OCI-M2 (cell line): Measurements from ENCODE around the gene ASIC4.

Experiments
- DNase-seq: peaks from one replicate; lab custom pipeline; 2025; ENCODE audit not compliant: unreplicated experiment; lab: John Stamatoyannopoulos, UW

The ASIC4 gene

DNA sequence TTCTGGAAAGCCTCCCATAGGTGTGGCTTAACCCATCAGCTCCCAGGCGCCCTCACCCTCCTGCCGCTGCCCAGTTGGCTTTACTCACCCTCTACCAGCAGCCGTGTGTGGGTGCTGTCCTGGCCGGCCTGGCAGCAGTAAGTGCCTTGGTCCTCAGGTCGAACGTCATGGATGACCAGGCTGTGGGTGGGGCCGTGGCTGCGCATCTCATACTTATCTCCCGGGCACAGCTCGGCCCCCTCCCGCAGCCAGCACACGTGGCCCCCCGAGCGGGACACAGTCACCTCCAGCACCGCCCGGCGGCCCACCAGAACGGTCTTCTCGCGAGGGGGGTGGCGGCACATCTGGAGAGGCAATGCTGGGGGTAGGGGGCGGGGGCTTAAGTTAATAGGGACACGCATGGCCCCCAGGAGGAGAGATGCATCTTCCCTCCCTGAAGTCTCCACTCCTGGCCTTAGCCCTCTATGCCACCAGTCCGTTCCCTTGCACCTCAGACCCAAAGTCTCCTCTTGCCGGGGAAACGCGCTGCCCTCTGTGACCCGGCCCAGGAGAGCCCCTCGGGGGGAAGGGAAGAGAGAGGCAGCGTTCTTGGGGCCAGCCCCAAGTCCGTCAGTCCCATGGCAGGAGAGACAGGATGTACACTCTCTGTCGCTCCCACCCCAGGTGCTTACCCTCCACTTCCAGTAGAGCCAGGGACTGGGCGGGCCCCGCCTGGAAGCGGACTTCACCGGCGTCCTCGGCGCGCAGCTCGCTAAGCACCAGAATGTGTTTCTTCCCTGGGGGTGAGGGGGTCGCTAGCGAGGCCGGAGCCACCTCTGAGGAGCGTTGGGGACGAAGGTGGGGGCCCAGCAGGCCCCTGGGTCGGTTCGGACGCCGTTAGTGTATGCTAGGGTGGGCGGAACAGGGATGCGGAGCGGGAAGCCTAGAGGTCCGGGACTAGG is 37.4 kb downstream of the ASIC4 start:
- DNase-seq = no peak

DNA sequence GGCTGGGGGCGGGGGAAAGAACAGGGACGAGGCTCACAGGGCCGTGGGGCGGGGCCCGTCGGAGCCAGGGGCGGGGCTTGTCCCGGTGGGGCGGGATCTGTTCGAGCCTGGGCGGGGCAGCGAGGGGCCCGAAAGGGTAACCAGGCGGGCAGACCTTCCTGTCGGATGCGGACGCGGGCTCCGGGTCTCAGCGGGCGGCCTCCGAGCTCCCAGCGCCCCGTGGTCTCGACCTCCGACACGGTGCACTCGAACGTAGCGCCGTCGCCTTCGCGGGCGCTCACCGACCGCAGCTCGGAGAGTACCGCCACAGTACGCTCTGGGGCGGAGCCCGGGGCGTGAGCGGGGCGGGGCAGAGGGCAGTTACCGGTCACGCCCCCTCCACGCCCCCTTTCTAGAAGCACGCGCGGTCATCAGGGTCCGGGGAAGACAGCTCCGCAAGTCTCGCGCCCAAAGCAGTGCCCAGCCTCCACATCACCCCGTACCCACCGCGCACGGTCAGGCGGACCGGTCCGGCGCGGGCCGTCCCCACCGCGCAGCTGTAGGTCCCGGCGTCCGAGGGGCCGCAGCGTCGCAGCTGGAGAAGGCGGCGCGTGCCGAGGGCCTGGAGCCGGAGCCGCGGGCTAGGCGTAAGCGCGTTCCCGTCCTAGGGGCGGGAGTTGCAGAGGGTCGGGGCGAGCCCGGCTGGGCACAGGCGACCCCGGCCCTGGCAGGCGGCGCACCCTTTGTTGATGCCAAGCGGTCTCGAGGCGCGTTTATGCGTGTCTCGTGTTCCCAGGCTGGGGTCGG is 38.3 kb downstream of the ASIC4 start:
- peak; percentile 56 for DNase-seq

DNA sequence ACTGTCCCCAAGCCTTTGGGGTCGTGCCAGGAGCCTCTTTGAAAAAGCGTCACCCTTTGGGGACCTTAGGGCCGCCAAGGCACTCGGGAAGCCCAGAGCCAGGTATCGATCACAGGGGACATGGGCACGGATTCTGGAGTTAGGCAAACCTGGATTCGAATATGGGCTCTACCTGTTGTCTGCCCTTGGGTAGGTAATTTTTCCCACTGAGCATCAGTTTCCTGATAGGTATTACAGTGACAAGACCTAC is 38.8 kb downstream of the ASIC4 start:
- DNase-seq = no peak

DNA sequence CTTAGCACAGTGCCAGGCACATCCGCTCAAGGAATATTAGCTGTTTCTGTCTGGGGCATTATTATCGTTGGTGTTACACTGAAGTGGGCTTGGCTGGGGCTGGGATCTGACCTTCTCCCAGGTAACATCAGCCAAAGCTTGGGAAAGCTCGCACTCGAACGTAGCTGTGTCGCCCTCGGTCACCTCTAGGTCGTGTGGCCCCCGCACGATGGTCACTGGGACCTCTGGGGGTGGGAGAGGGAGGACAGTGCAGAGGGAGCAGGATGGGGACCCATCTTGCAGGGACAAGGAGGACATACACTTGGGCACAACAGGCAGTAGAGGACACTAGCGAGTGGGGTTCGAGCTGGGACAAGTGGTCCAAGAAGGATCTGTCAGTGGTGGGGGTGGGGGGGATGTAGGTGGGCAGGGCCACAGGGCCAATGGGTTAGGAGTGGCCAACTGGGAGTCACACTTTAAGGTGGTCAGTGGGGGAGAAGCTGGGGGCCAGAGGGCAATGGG is 39.2 kb downstream of the ASIC4 start:
- DNase-seq = no peak

DNA sequence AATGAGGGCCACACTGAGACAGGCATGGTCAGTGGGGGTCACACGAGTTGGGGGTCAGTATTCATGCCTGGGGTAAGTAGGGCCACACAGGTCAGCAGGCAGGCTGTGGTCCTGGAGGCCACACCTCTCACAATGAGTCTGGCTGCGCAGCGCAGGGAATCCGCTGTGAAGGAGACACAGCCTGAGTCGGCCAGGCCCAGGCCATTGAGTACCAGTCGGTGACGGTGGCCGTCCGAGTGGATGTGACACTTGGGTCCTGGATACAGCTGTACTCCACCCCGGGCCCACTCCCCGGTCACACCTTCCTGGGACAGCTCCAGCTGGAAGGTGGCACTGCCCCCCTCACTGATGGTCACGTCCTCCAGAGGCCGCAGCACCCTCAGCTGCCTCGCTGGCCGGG is 40.1 kb downstream of the ASIC4 start:
- DNase-seq = no peak

DNA sequence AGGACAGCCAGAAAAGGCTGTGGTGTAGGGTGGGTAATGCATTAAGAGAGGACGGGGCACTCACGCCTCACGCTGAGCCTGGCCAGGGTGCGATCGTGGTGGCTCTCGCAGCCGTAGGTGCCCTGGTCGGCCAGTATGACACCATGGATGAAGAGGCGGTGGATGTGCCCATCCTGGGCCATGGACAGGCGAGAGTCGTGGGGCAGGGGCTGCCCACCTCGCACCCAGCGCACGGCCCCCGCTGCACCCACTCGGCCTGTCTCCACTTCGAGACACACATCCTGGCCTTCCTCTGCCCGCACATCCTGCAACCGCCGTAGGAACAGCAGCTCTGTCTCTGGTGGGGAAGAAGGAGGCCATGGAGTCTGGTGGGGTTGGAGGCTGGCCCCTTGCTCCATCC is 41.7 kb downstream of the ASIC4 start:
- no peak for DNase-seq

DNA sequence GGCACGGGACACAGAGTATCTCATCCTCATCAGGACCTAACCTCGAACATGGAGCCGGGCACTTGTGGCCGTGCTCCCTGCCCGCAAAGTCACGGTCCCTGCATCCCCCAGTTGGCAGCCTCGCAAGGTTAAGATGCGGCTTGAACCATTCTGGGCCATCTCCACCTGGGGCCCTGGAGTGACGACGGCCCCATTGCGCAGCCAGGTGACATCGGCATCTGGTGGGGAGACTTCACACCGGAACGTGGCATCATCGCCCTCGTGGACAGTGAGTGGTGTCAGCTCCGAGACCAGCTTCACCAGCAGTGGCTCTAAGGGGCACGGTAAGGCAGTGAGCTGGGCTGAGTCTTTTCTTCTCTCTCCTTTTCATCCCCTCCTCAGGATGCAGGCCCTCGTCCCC is 42.1 kb downstream of the ASIC4 start:
- no peak for DNase-seq

DNA sequence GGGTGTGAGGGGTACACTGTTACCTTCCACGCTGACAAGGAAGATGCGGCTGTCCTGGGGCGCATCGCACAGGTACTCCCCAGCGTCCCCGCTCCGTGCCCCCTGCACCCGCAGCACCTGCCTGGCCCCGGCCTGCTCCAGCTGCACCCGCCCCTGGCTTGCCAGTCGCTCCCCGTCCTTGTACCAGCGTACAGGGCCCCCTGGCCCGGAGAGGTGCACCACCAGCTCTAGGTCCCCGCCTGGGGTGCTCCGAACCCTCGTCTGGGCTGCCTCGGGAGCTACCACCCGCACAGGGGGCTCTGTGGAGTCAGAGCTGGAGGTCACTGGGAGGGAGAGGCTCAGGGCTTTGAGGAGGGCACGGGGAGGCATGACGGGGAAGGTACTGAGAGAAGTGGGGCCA is 43.0 kb downstream of the ASIC4 start:
- no peak for DNase-seq

DNA sequence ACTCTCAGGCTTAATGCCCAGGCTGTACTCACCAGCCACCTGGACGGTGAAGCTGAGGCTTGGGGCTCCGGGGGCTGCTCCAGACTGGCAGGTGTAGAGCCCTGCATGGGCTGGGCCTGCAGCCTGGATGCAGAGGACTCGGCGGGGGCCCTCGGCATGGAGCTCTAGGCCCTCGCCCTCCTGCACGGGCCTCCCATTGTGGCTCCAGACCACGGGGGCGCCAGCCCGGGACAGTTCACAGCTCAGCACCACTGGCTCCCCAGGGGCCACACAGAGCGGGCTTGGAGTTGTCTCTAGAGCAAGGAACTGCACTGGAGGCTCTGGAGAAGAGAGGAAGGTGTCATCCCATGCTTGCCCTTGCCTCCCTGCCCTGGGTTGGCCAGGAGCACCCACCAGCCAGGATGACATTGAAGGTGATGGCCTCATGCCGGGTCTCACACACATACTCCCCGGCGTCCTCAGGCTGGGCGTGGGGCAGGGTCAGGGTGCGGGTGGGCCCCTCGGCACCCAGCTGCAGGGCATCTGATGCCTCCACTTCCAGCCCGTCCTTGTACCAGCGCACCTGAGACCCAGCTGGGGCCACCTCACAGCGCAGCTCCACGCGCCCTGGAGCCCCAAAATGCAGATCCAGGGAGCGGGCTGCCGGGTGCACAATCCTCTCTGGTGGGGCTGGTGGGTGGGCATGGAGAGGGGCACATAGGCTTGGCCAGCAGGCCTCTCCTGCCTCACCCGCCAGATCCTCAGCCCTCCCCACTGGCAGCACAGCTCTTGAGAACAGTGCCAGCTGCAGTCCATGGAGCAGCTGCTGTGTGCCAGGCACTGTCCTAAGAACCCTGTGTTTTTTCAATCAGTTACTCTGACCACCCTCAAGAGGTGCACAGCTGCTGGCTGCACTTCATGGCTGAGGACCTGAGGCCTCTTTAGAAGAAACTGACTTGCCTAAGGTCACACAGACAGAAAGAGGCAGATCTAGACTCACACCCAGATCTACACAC is 43.8 kb downstream of the ASIC4 start:
- no peak for DNase-seq

DNA sequence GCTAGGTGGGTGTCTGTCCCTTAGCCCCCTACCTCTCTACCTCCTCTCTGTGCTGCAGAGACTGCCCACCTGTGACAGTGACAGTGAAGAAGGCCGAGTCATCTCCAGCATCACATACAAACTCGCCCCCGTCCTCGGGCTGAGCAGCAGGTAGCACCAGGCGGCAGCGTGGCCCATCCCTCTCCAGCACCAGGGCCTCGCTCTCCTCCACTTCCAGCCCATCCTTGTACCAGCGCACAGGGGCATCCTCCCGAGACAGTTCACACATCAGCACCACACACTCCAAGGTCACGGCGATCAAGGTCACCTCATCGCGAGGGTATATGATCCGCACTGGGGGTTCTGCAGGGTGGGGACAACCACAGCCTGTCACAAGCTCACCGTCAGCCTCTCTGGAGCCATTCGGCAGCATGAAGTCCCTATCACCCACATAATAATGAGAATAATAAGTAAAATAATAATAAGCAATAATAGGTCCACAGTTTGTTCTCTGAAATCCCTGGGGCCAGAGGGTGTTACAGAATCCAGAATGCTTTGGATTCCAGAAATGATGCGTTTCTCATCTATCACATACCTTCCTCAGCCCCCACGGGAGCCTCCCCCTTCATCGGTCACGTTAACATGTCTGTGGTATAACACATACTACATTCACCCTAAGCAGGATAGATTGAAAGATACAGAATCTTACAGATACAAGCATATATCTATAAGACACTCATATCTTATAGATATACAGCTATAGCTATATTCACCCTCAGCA is 45.1 kb downstream of the ASIC4 start:
- no peak for DNase-seq

DNA sequence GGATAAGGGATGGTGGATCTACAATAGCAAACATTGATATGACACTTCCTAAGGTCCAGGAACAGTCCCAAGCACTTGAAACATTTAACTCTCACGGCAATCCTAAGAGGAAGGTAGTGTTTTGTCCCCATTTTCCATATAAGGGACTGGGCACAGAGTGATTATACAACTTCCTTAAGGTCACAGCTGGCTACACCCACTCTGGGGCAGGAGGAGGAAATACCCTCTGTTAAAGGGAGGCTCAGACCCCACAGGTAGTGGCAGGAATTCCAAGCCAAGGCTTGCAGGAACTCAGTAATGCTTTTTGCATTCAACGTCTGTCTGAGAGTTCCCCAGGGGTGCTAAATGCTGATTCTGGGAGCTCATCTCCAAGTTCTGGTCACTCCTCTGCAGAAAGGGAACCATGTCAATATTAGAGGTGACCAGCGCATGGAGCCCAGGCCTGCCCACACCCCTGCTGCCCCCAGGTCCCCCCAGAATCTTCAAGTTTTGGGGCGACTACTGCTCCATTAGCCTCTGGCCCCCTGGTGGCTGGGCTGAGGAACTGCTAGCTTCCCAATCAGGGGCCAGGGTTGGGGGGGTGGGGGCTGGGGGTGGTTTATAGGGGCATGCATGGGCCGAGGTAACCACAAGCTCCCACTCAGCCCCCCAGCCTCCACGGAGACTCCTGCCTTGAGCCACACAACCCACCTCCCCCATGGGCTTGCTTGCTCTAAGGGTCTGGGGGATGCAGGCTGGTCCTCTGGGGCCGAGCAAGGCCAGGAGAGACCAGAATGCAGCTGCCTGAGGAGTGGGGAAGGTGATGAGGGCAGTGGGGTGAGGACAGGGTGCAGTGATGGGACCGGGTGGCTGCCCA is 46.0 kb downstream of the ASIC4 start:
- no peak for DNase-seq

DNA sequence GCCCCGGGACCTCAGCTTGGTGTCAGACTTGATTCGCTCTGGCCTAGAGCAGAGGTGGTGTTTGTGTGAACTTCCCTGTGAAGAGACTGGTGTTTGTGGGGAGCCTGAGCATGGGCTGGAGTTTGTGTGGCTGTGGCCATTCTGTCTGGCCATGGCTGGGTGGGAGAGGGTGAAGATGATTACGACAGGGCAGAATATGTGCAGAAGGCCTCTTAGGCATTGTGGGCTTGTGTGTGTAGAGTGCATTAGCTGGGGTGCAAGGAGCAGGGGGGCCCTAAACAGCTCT is 46.6 kb downstream of the ASIC4 start:
- no peak for DNase-seq

DNA sequence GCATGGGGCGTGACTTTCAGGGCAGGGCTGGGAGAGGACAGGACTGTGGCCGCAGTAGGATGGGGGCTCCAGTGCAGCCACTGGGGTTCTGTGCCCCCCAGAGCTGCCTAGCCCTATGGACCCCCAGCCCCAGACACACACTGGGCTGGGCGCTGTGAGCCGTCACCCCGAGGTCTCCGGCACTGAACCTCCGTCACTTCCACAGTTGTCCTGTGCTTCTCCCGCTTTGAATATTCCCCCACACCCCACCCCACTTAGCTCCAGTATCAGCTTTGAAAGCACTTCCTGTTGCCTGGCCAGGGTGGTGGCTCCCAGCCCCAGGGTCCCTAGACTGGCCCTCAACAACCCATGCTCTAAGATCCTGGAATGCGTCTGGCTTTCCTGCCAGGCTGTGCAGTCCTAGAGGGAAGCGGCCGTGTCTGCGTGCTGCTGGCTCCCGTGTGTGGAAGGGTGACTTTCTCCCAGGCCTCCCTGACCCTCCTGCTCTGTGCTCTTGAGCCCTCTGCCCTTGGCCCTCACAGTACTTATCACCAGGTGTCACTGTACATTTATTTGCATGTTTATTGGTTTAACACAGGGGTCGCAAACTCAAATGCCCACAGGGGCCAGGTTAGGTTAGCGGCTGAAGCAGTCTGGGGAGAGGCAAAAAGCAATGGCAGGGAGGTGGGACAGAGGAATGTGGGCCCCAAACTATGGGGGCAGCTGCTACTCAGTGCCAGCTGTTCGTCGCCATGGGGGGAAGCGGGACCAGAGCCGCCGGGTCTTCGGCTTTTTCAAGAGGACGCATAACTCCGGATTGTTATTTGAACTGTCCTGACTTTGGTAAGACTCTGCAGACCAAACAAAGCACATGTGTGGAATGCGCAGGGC is 47.1 kb downstream of the ASIC4 start:
- no peak for DNase-seq

DNA sequence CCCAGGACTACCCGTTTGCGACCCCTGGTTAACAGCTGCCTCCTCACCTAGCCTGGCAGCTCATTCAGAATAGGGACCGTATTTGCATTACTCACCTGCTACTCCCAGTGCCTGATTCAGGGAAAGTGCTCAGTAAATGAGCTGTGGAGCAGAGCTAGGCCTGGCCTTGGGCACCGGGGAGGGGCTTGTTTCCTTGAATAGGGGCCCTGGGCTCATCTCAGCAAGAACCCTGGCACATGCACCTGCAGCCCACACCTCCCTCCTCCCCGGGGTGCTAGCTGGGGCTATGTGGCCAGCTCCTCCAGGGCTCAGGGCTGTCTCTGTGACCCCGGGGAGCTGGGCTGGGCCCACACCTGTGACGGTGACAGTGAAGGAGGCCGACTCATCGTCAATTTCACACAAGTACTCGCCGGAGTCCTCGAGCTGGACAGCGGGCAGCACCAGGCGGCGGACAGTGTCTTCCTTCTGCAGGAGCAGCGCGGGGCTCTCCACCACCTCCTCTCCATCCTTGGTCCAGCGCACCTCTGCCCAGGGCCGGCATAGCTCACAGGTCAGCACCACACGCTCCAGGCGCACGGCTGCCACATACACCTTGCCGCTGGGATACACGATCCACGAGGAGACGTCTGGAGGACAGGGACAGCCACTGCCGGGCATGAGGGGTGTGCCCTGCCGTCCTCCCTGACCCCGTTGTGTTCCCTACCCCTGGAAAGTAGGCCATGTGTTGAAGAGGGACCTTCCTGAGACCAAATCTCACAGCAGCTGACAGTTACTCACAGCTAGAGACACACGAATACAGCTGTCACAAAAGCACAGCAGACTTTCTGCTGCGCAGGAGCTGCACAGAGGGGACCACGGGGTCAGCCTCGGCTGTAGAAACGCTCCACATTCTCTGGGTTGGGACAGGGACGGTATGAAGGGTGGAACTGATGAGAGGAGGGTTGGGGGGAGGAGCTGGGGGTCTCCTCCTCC is 48.1 kb downstream of the ASIC4 start:
- DNase-seq = no peak

DNA sequence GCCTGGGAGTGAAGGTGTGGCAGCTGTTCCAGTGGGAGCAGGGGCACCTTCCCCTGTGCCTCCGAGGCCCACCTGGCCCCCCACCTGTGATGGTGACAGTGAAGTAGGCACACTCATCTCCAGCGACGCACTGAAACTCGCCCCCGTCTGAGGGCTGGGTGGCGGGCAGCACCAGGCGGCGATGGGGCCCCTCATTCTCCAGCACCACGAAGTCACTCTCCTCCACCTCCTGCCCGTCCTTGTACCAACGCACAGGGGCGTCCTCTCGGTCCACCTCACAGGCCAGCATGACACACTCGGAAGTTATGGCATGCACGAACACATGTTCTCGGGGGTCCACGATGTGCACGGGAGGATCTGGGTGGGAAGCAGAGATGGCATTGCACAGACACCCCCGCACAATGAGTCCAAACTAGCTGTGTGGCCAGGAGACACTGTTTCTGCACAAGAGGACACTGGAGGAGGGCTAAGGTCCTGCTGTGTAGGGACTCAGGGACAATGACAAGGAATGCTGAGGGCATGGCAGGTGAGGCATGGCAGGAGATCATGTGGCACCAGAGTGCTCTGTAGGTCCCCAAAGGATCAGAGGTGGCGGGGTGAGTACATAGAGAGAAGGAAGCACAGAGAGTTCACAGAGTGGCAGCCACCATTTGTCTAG is 49.1 kb downstream of the ASIC4 start:
- no peak for DNase-seq

DNA sequence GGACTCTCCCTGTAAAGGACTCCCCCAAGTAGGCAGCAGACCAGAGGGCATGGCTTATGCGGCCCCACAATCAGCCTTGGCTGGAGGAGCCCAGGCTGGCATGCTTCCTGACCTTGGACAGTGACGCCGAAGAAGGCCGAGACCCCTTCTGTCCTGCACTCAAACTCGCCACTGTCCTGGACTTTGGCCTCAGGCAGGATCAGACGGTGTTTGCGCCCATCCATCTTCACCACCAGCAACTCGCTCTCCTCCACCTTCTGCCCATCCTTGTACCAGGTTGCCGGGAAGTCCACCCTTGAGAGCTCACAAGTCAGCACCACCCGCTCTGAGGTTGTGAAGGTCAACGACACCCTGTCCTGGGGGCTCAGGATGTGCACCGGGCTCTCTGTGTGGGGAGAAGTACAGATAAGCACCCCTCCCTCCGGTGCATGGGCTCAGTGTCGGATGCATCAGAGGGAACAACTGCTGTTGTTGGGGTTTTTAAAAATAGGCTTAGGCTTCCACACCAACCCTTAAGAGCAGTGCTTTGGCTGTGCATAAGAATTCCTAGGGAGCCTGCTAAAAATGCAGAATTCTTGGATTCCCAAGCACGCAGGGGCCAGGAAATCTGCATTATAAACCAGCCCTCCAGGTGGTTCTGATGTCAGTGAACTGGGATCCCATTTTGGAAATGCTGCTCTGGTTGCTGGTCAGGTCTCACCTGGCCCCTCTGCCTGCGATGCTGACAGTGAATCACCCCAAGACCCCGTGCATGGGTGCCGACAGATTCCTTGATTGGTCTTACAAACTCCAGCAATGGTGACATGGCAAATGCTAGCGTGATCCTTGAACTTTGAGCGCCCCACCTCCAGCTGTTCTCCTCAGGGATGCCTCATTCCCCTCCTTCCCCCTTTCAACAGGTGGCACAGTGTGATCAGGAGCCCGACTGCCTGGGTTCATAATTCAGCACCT is 51.1 kb downstream of the ASIC4 start:
- no peak for DNase-seq
